Upper lobe of left lung (tissue), 6 donors: ENCODE measurements around the gene MACROD2. TPM values are rescaled to one million over a fixed set of nuclear protein-coding genes. Genes with fewer than 3 reads are reported as not detected.

Experiments
- ATAC-seq, 2 donors: fragments of 200-7000 bp; cut with Tn5 transposase; one replicate each; pipeline ENCODE4 v1.9.1; 2022; ENCODE audit warnings: mild to moderate bottlenecking in 2 of 2, moderate library complexity in 2 of 2; ENCODE audit not compliant: low FRiP score in 2 of 2
- DNase-seq, 2 donors: peaks; one replicate each; pipeline ENCODE4 v3.0.0-alpha.2; 2019 to 2020
- H3K27ac ChIP-seq, 4 donors: fragments of 200-600 bp; sonication (generic); one replicate each; pipeline ENCODE4 v1.5.1; 2016 to 2019
- H3K27me3 ChIP-seq, 4 donors: fragments of 200-600 bp; sonication (generic); one replicate each; pipeline ENCODE4 v1.5.1; 2017 to 2019
- H3K36me3 ChIP-seq, 4 donors: fragments of 200-600 bp; sonication (generic); one replicate each; pipeline ENCODE4 v1.5.1; 2016 to 2019
- H3K4me1 ChIP-seq, 4 donors: fragments of 200-600 bp; sonication (generic); one replicate each; pipeline ENCODE4 v1.5.1; 2018 to 2019
- H3K4me3 ChIP-seq, 4 donors: fragments of 200-600 bp; sonication (generic); one replicate each; pipeline ENCODE4 v1.5.1; 2017 to 2019; ENCODE audit warnings: mild to moderate bottlenecking in 2 of 4, moderate library complexity in 1 of 4
- H3K9me3 ChIP-seq, 4 donors: fragments of 200-600 bp; sonication (generic); one replicate each; pipeline ENCODE4 v1.5.1; 2018 to 2019
- CTCF ChIP-seq, 6 experiments: fragments of 450-650 bp in 4 of 6; fragments of 200-600 bp in 2 of 6; sonication (generic) in 2 of 6; IDR thresholded peaks; one replicate each; pipeline ENCODE4 v1.5.1; 2016 to 2019; ENCODE audit warnings: antibody characterized with exemption in 6 of 6
- EP300 ChIP-seq, 4 donors: sonication (generic); formaldehyde crosslinking; IDR thresholded peaks; one replicate each; pipeline ENCODE4 v1.5.1; 2017; ENCODE audit warnings: antibody characterized with exemption in 4 of 4, control low read depth in 2 of 4
- POLR2A ChIP-seq, 4 donors: fragments of 450-650 bp; IDR thresholded peaks; one replicate each; pipeline ENCODE4 v1.5.1; 2016 to 2017; ENCODE audit warnings: antibody characterized with exemption in 4 of 4, mild to moderate bottlenecking in 2 of 4
- POLR2AphosphoS5 ChIP-seq, 2 donors: sonication (generic); formaldehyde crosslinking; IDR thresholded peaks; one replicate each; pipeline ENCODE4 v1.5.1; 2017; ENCODE audit warnings: antibody characterized with exemption in 2 of 2
- WGBS, 2 donors: methylation state at CpG; one replicate each; pipeline ENCODE4 v1.1.5; 2017 to 2018; 5-methylcytosine and 5-hydroxymethylcytosine counted together
- total RNA-seq, 6 donors: library from RNA; depleted of rRNA in 4 of 6; stranded (reverse); fragments of >200 nt in 4 of 6; gene quantifications; one replicate each; pipeline versions ENCODE4 v1.1.0 to v1.2.1, GENCODE V29; 2016 to 2021
- donor health status: DM: no; HTN: no; CAD: no; lungs with moderate emphysema.
- donor health status: DM: no; HTN: yes; CAD: no; lungs with severe emphysema.

The MACROD2 gene
- total RNA-seq, 6 donors from 2014 or later = 20.7 to 84.3 (median 36.3) TPM

GRCh38 chr20:15611541-15611940 is 1616.2 kb downstream of the MACROD2 start:
- H3K27me3 ChIP-seq = no peaks in the 10 kb centered on the region
- no peak overlapping the region for H3K4me3 ChIP-seq
- no peaks in the 10 kb centered on the region for H3K9me3 ChIP-seq
- TF ChIP-seq CTCF (IDR thresholded peaks at IDR 0.05) = no peak
- no peak for TF ChIP-seq POLR2AphosphoS5 (IDR thresholded peaks at IDR 0.05)
- no peak for TF ChIP-seq POLR2A (IDR thresholded peaks at IDR 0.05)
- no peak for TF ChIP-seq EP300 (IDR thresholded peaks at IDR 0.05)
- peaks cover 0 to 4% (median 3%) of the 10 kb centered on the region in 4 donors for H3K4me1 ChIP-seq
- no peak for ATAC-seq
- no peaks in the 10 kb centered on the region for H3K36me3 ChIP-seq
- H3K27ac ChIP-seq = no peak overlapping the region
- WGBS, 2 donors = 91 to 96% methylated on average over 4 of the region's 4 CpGs
- no peak for DNase-seq

GRCh38 chr20:15612198-15612597 is 1616.9 kb downstream of the MACROD2 start:
- TF ChIP-seq POLR2AphosphoS5 (IDR thresholded peaks at IDR 0.05) (no peak), CTCF (IDR thresholded peaks at IDR 0.05) (no peak), EP300 (IDR thresholded peaks at IDR 0.05) (no peak), POLR2A (IDR thresholded peaks at IDR 0.05) (no peak)

GRCh38 chr20:15612769-15613168 is 1617.5 kb downstream of the MACROD2 start:
- Histone ChIP-seq H3K4me3 (no peak overlapping the region), H3K27me3 (no peaks in the 10 kb centered on the region), H3K27ac (no peak overlapping the region), H3K4me1 (peaks cover 0 to 4% (median 3%) of the 10 kb centered on the region in 4 donors), H3K36me3 (no peaks in the 10 kb centered on the region), H3K9me3 (no peaks in the 10 kb centered on the region)
- WGBS, 2 donors = 62 to 63% methylated on average over 1 of the region's 1 CpG
- DNase-seq (no peak), ATAC-seq (no peak)
- TF ChIP-seq POLR2A (IDR thresholded peaks at IDR 0.05) (no peak), POLR2AphosphoS5 (IDR thresholded peaks at IDR 0.05) (no peak), CTCF (IDR thresholded peaks at IDR 0.05) (no peak), EP300 (IDR thresholded peaks at IDR 0.05) (no peak)

More at GRCh38 chr20:15612198-15612597, 1616.9 kb downstream of the MACROD2 start:
- no peaks in the 10 kb centered on the region for H3K27me3 ChIP-seq
- H3K4me1 ChIP-seq = peaks cover 0 to 4% (median 3%) of the 10 kb centered on the region in 4 donors
- DNase-seq (no peak), ATAC-seq (no peak)
- H3K36me3 ChIP-seq = no peaks in the 10 kb centered on the region
- 83 to 93% methylated on average over 7 of the region's 7 CpGs for WGBS, 2 donors
- H3K9me3 ChIP-seq = no peaks in the 10 kb centered on the region
- no peak overlapping the region for H3K4me3 ChIP-seq
- no peak overlapping the region for H3K27ac ChIP-seq

- Histone ChIP-seq H3K4me1 (peaks cover 0 to 4% (median 3%) of the 10 kb centered on the region in 4 donors), H3K9me3 (no peaks in the 10 kb centered on the region), H3K36me3 (no peaks in the 10 kb centered on the region), H3K4me3 (no peak overlapping the region), H3K27me3 (no peaks in the 10 kb centered on the region), H3K27ac (no peak overlapping the region)
- WGBS, 2 donors = 30 to 33% methylated on average over 4 of the region's 4 CpGs
- DNase-seq (no peak), ATAC-seq (no peak)
- TF ChIP-seq CTCF (IDR thresholded peaks at IDR 0.05) (no peak), POLR2A (IDR thresholded peaks at IDR 0.05) (no peak), EP300 (IDR thresholded peaks at IDR 0.05) (no peak), POLR2AphosphoS5 (IDR thresholded peaks at IDR 0.05) (no peak)
These were observed 1618.2 kb downstream of the MACROD2 start for GRCh38 chr20:15613530-15613929.

DNA sequence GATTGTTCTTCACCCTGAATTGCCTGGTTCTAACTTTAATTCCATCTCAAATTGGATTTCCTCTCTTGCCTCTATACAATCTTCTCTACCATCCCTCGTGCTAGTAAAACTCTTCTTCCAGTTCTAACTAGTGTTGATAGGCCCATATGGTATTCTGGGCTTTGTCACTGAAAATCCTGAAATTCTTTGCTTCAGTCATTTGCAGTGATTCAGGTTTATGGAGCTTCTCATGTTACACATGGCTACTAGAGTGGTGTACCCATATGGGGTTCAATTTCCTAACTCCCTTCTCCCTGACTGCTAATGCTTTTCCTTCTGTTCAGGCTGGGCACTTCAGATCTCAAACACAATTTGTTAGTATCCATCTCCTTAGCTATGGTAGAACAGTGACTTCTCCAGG is 1621.3 kb downstream of the MACROD2 start:
- ATAC-seq (no peak), DNase-seq (no peak)
- no peaks in the 10 kb centered on the region for H3K9me3 ChIP-seq
- peaks cover 0 to 4% (median 2%) of the 10 kb centered on the region in 4 donors for H3K4me1 ChIP-seq
- no peak for TF ChIP-seq EP300 (IDR thresholded peaks at IDR 0.05)
- TF ChIP-seq CTCF (IDR thresholded peaks at IDR 0.05) = no peak
- TF ChIP-seq POLR2AphosphoS5 (IDR thresholded peaks at IDR 0.05) = no peak
- TF ChIP-seq POLR2A (IDR thresholded peaks at IDR 0.05) = no peak
- no peak overlapping the region for H3K4me3 ChIP-seq
- no peaks in the 10 kb centered on the region for H3K36me3 ChIP-seq
- 74 to 85% methylated on average over 1 of the region's 1 CpG for WGBS, 2 donors
- no peak overlapping the region for H3K27ac ChIP-seq
- H3K27me3 ChIP-seq = no peaks in the 10 kb centered on the region
